22Rv1 (cell line): ENCODE measurements around the gene KRTAP2-3.

Experiments used
- H3K27ac ChIP-seq: fragments of 450-650 bp; 2 replicates; pipeline ENCODE4 v1.5.1; 2017
- CTCF ChIP-seq: fragments of 450-650 bp; IDR thresholded peaks from 2 replicates; pipeline ENCODE4 v1.5.1; 2017; ENCODE audit warnings: mild to moderate bottlenecking
- ZFX ChIP-seq: fragments of 450-650 bp; IDR thresholded peaks from 2 replicates; pipeline ENCODE4 v1.6.1; 2017; ENCODE audit warnings: antibody characterized with exemption, borderline replicate concordance

The KRTAP2-3 gene

GRCh38 chr17:41013181-41013580 lies 46.7 kb downstream of the KRTAP2-3 start:
- no peak overlapping the region for H3K27ac ChIP-seq
- no peak for TF ChIP-seq ZFX
- TF ChIP-seq CTCF, result no peak

- TF ChIP-seq ZFX (no peak), CTCF (no peak)
- H3K27ac ChIP-seq, result no peak overlapping the region
Measured at GRCh38 chr17:41012326-41013120, 47.4 kb downstream of the KRTAP2-3 start.

- no peak overlapping the region for H3K27ac ChIP-seq
- TF ChIP-seq ZFX, result no peak
- TF ChIP-seq CTCF, result no peak
Measured at GRCh38 chr17:41010441-41010840, 49.5 kb downstream of the KRTAP2-3 start.

GRCh38 chr17:41009936-41010335 lies 50.0 kb downstream of the KRTAP2-3 start:
- peak overlapping the region; percentile 55 for H3K27ac ChIP-seq

GRCh38 chr17:41009301-41009760 lies 50.6 kb downstream of the KRTAP2-3 start:
- H3K27ac ChIP-seq, result peak overlapping the region; percentile 55
- no peak for TF ChIP-seq CTCF
- TF ChIP-seq ZFX, result no peak

More at GRCh38 chr17:41009936-41010335, 50.0 kb downstream of the KRTAP2-3 start:
- no peak for TF ChIP-seq ZFX
- TF ChIP-seq CTCF, result no peak
